ENCODE results near the gene ARHGEF26.

The ARHGEF26 gene

DNA sequence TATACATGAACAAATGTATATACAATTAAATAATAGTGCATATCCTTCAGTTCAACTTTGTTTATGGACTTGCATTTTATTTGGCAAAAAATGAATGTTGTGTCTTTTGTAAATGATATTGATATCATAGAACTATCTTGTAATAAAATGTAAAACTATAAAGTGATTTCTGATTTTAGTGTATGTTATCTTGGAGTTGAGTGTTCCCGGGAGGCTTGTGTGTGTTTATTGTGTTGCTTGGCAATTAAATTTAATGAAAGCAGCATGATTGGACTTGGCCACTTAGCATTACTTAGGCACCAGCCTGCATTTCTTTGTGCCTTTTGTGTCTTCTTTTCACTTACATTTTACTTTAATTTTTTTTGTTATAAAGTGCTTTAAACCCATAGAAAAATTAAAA is 10.6 kb downstream of the ARHGEF26 start:
- H3K4me3 Mint-ChIP-seq = no peak overlapping the region
- H3K27me3 Mint-ChIP-seq = peaks cover 18% of the 10 kb centered on the region
- ATAC-seq = no peak
- H3K9me3 Mint-ChIP-seq = no peaks in the 10 kb centered on the region
- no peak for DNase-seq
- no peaks in the 10 kb centered on the region for H3K4me1 Mint-ChIP-seq
- no peak overlapping the region for H3K27ac Mint-ChIP-seq

DNA sequence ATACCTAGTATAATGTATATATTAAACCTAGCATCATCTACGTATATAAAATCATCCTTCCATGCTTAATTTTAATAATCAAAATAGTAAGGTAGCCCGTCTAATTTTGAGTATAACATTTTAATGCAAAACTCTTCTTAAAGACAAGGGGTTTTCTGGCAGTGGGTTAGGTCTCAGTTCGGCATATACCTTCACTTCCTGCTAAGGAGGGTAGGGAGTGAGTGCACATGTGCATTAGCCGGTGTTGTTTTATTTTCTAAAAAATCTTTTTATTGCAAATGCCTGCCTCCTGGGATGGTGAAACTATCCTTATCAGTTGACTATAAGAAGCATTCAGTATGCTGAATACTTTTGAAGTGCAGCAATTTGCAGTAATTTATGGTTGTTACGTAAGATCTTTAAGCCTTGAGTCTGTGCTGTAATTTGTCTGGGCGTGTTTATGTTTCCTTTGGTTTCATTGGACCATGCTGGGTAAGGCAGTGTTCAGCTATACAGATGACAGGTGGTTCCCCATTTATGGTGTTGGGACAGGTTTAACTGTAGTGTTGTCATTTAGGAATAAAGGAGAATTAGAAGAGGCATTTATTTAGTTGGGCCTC is 11.7 kb downstream of the ARHGEF26 start:
- no peak for ATAC-seq
- no peaks in the 10 kb centered on the region for H3K4me1 Mint-ChIP-seq
- peaks cover 18% of the 10 kb centered on the region for H3K27me3 Mint-ChIP-seq
- H3K9me3 Mint-ChIP-seq = no peaks in the 10 kb centered on the region
- no peak overlapping the region for H3K27ac Mint-ChIP-seq
- no peak for DNase-seq
- H3K4me3 Mint-ChIP-seq = no peak overlapping the region

DNA sequence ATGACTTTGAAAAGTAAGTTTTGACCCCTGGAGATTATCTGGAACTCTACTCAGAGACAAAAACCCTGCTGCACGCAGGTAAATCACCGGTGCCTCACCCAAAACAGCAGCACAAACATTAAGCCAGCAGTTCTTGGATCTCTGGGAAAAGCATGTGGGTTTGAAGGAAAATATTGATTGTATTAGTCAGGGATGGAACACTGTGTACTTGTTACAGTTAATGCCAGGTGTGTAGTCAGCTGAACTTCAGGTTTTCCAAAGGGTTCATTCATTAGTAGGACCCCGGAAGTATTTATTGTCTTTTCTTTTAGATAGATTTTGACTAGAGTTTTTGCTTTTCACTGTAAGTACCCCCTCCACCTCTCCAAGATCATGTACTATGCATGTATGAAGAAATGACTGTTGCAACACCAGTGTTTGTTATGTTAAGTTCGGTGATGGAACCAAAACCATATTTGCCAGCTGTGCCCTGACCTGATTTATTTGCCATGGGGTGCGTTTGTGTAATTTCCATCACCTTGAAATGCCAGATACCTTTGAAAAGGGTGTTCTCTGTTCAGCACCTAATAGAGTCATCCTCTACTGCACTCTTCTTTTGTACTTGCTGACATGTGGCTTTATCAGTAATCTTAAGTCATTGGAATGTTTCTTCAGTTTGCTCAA is 14.5 kb downstream of the ARHGEF26 start:
- no peak for DNase-seq
- Mint-ChIP-seq H3K27me3 (peaks cover 32% of the 10 kb centered on the region), H3K9me3 (no peaks in the 10 kb centered on the region), H3K4me1 (no peaks in the 10 kb centered on the region), H3K4me3 (no peak overlapping the region), H3K27ac (no peak overlapping the region)
- no peak for ATAC-seq

DNA sequence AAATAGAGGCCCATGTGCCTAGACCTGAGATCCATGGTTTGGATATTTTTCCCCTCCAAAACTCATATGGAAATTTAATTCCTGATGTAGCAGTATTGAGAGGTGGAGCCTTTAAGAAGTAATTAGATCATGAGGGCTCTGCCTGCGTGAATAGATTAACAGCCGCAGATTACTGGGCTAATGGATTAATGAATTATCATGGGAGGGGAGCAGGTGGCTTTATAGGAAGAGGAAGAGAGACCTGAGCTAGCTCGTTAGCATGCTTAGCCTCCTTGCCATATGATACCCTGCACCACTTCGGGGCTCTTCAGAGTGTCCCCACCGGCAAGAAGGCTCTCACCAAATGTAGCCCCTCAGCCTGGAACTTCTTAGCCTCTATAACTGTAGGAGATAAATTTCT is 15.8 kb downstream of the ARHGEF26 start:
- Mint-ChIP-seq H3K9me3 (no peaks in the 10 kb centered on the region), H3K4me1 (no peaks in the 10 kb centered on the region), H3K4me3 (no peak overlapping the region), H3K27ac (no peak overlapping the region), H3K27me3 (peaks cover 32% of the 10 kb centered on the region)
- DNase-seq (no peak), ATAC-seq (no peak)

DNA sequence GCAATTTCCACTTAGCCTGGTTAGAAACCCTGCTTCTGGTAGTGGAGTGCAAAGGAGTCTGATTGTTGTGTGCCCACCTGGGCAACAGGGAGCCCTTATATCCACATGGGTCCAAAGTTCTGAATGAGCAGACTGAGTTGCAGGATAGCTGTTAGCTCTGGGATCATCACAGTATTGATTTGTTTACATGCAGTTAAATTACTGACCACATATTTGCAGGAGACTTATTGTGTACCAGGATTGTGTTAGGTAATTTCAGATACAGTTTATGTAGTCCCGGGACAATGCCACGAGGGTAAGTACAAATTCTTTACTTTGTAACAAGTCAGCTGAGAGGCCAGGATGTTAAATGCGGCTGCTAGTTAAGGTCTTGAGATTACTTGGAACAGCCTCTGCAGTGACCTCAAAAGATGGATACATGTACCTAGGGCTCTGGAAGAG is 18.8 kb downstream of the ARHGEF26 start:
- no peak for ATAC-seq
- no peaks in the 10 kb centered on the region for H3K4me1 Mint-ChIP-seq
- H3K4me3 Mint-ChIP-seq = no peak overlapping the region
- no peak for DNase-seq
- no peaks in the 10 kb centered on the region for H3K9me3 Mint-ChIP-seq
- H3K27me3 Mint-ChIP-seq = peaks cover 19% of the 10 kb centered on the region
- H3K27ac Mint-ChIP-seq = no peak overlapping the region

DNA sequence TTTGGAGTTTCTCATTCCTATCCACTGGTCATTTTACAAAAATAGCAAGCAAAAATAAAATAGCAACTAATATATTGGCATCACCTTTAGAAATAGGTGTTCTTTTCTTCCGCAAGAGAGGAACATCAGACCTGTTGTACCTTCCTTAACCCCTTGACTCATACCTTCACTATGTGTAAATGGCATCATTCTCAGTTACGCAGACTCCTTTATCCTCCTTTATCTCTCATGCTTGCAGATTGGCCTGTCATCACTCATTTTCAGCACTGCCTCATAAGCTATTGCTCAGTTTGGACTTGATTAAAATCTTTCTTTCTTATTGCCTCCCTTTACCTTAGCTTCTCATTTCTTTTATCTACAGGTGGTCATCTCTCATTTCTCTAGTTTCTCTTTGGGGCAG is 21.4 kb downstream of the ARHGEF26 start:
- Mint-ChIP-seq H3K27ac (no peak overlapping the region), H3K4me3 (no peak overlapping the region), H3K27me3 (peaks cover 14% of the 10 kb centered on the region), H3K9me3 (no peaks in the 10 kb centered on the region), H3K4me1 (no peaks in the 10 kb centered on the region)
- ATAC-seq = no peak
- DNase-seq = no peak

DNA sequence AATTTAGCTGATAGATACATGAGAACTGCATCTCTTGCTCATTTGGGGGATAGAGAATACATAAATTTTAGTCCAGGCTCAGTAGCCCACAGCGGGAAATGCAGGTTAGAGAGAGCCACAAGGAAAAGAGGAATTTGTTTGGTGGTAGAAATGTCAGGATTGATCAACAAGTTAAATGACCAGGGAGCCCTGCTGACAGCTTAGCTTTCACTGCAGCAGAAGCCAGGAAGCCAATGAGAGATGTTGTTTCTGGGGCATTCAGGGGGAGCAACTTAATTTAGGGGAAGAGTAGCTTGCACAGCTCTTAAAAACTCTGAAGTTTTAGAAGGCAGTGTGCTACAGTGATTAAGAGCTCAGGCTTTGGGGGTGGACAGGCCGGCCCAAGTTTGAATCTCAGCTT is 22.7 kb downstream of the ARHGEF26 start:
- Mint-ChIP-seq H3K4me3 (no peak overlapping the region), H3K9me3 (no peaks in the 10 kb centered on the region), H3K27ac (peak overlapping the region in 1 of 2 donors; percentile 7), H3K4me1 (no peaks in the 10 kb centered on the region), H3K27me3 (peaks cover 4% of the 10 kb centered on the region)
- DNase-seq (no peak), ATAC-seq (no peak)

- H3K4me1 Mint-ChIP-seq = no peaks in the 10 kb centered on the region
- DNase-seq (no peak), ATAC-seq (no peak)
- H3K9me3 Mint-ChIP-seq = no peaks in the 10 kb centered on the region
- H3K4me3 Mint-ChIP-seq = no peak overlapping the region
- no peaks in the 10 kb centered on the region for H3K27me3 Mint-ChIP-seq
- H3K27ac Mint-ChIP-seq = no peak overlapping the region
These were observed 23.8 kb downstream of the ARHGEF26 start for GRCh38 chr3:154144825-154145465.

GRCh38 chr3:154148541-154148940 is 27.4 kb downstream of the ARHGEF26 start:
- no peak overlapping the region for H3K4me3 Mint-ChIP-seq
- H3K27ac Mint-ChIP-seq = no peak overlapping the region
- DNase-seq = no peak
- ATAC-seq = no peak
- no peaks in the 10 kb centered on the region for H3K4me1 Mint-ChIP-seq
- no peaks in the 10 kb centered on the region for H3K9me3 Mint-ChIP-seq
- H3K27me3 Mint-ChIP-seq = peaks cover 8% of the 10 kb centered on the region

DNA sequence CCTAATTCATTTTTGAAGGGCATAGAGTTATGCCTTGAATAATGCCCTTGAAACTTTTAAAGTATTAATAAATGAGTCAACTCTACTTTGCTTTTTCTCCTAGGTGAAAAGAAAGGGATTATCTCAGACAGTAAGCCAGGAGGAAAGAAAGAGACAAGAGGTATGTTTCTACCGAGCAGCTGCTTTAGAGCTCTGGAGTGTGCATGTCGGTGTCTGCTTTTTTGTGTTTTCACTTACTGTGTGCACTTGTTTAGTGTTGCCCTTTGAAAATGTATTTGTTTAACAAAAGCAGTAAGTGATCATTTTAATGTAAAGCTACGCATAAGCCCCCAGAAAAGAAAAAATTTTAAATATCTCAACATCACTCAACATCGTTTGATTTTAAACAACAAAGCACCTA is 28.1 kb downstream of the ARHGEF26 start:
- ATAC-seq = no peak
- Mint-ChIP-seq H3K4me3 (no peak overlapping the region), H3K27me3 (peaks cover 8% of the 10 kb centered on the region)

DNA sequence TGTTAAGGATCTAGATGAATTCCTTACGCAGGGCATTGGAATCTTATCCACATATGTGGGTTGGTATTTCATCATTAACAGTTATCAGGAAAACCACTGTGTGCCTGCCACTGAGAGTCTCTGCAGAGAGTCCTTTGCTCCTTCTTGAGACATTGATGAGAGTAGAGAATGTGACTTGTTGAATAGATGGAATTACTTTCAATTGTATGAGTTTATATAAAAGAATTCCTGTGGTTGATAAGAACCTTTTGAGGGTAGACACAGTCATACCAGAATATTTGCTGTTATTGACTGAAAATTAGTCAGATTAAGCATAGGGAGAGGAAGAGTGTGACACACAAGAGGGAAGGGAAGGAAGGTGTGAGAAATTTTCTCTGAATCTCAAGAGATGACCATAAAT is 30.8 kb downstream of the ARHGEF26 start:
- Mint-ChIP-seq H3K4me1 (no peaks in the 10 kb centered on the region), H3K27me3 (peaks cover 8% of the 10 kb centered on the region), H3K4me3 (no peak overlapping the region), H3K9me3 (no peaks in the 10 kb centered on the region), H3K27ac (no peak overlapping the region)
- ATAC-seq (no peak), DNase-seq (no peak)

More for the DNA sequence above, 28.1 kb downstream of the ARHGEF26 start:
- Mint-ChIP-seq H3K9me3 (no peaks in the 10 kb centered on the region), H3K27ac (no peak overlapping the region), H3K4me1 (no peaks in the 10 kb centered on the region)
- no peak for DNase-seq

DNA sequence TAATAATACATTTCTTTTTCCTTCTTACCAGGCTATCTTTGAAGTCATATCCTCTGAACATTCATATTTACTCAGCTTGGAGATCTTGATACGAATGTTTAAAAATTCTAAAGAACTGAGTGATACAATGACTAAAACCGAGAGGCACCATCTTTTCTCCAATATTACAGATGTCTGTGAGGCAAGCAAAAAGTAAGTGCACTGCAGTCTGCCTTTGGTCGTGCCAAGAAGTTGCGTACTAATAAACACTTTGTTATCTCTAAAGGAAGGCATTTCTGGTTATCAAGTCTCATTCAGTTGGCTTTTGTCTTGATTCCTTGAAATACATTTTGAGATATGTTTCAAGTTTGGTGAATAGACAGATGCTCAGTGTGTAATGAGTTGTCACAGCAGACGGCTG is 31.6 kb downstream of the ARHGEF26 start:
- no peaks in the 10 kb centered on the region for H3K9me3 Mint-ChIP-seq
- no peak for DNase-seq
- ATAC-seq = no peak
- peaks cover 8% of the 10 kb centered on the region for H3K27me3 Mint-ChIP-seq
- H3K27ac Mint-ChIP-seq = no peak overlapping the region
- H3K4me1 Mint-ChIP-seq = no peaks in the 10 kb centered on the region
- H3K4me3 Mint-ChIP-seq = no peak overlapping the region

DNA sequence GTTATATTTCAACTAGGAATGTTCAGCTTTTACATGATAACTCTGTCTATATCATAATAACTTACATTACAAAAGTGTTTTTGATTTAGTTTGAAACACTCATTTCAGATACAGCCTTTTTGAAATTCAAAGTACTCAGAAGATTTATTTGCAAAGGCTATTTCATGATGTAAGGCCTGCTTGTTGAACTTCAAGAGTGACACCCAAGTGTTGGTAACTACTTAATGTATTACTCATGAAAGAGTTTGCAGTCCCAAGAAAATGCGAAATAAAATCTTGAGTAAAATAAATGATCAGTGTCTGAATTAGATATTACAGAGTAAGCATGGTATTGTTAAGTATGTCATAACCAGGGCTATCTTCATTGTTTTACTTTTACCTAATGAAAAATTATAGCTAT is 35.3 kb downstream of the ARHGEF26 start:
- H3K4me3 Mint-ChIP-seq = no peak overlapping the region
- H3K27me3 Mint-ChIP-seq = peaks cover 8% of the 10 kb centered on the region
- H3K27ac Mint-ChIP-seq = no peak overlapping the region

GRCh38 chr3:154161806-154162205 is 40.6 kb downstream of the ARHGEF26 start:
- Mint-ChIP-seq H3K9me3 (no peaks in the 10 kb centered on the region), H3K27me3 (no peaks in the 10 kb centered on the region), H3K4me1 (no peaks in the 10 kb centered on the region), H3K27ac (no peak overlapping the region), H3K4me3 (no peak overlapping the region)
- DNase-seq (no peak), ATAC-seq (no peak)

More for the DNA sequence above, 35.3 kb downstream of the ARHGEF26 start:
- no peaks in the 10 kb centered on the region for H3K9me3 Mint-ChIP-seq
- no peak for ATAC-seq
- DNase-seq = no peak
- H3K4me1 Mint-ChIP-seq = no peaks in the 10 kb centered on the region

DNA sequence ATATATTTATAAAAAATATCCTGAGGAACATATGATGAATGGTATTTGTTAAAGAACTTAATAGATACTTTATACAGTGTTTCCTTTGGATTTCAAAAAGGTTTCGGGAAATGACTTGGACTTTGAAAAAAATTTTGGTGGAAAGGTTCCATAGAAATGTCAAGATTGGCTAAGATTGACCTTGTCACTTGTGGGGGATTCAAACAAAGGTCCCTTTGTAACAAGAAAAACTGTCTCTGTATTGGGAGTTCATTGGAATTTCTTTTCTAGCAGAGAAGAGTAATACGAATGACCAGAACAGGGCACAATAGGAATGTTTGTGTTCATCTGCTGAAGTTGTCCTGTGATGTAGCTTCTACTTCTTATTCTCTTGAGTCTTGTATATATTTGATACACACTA is 43.2 kb downstream of the ARHGEF26 start:
- Mint-ChIP-seq H3K9me3 (no peaks in the 10 kb centered on the region), H3K4me1 (no peaks in the 10 kb centered on the region), H3K27me3 (no peaks in the 10 kb centered on the region), H3K27ac (no peak overlapping the region), H3K4me3 (no peak overlapping the region)
- DNase-seq = no peak
- no peak for ATAC-seq

GRCh38 chr3:154168998-154169795 is 48.0 kb downstream of the ARHGEF26 start:
- ATAC-seq (no peak), DNase-seq (no peak)
- Mint-ChIP-seq H3K4me1 (no peaks in the 10 kb centered on the region), H3K27ac (no peak overlapping the region), H3K9me3 (no peaks in the 10 kb centered on the region), H3K27me3 (no peaks in the 10 kb centered on the region), H3K4me3 (no peak overlapping the region)

Measured in stimulated activated naive CD8-positive, alpha-beta T cell treated with anti-CD3 and anti-CD28 coated beads, Interleukin-15, amount 100 ng/mL, for 72 hours (primary cell).